GM19328 (cell line): ENCODE measurements around the gene DOCK1.

Experiments
- ATAC-seq: cut with Tn5 transposase; IDR thresholded peaks from one replicate; pipeline ENCODE4 v1.9.1; 2021; ENCODE audit warnings: mild to moderate bottlenecking, moderate library complexity; ENCODE audit not compliant: unreplicated experiment

Gene DOCK1

DNA sequence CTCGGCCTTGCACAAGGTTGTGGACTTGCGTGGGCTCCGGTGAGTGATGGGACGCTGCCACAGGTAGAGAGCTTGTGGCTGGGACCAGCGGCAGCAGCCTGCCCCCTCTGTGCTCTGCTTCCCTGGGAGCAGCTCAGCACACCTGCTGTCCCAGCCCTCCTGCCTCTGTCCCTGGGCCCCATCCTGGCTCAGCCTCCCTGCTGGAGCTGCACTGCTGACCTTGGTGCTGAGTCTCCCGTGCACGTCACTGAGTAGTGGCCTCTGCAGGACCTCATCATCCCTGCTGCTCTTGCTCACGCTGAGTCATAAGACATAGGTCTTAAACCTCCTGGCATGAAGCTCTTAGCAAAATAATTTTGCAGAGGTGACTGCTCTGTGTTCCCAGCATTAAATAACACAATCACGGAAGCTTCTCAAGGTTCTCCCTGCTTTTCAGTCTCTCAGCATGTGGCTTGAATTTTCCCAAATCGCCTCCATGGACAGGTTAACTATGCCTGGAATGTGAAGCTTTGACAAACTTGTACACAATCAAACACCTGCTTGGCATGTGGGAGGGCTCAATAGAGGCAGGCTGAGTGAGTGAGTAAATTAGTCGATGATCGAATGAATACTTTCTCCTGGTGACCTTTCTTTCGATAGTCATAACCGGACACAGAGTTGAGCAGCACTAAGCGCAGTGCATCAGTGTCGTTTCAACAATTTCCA lies 580.1 kb downstream of the DOCK1 start:
- ATAC-seq = no peak

DNA sequence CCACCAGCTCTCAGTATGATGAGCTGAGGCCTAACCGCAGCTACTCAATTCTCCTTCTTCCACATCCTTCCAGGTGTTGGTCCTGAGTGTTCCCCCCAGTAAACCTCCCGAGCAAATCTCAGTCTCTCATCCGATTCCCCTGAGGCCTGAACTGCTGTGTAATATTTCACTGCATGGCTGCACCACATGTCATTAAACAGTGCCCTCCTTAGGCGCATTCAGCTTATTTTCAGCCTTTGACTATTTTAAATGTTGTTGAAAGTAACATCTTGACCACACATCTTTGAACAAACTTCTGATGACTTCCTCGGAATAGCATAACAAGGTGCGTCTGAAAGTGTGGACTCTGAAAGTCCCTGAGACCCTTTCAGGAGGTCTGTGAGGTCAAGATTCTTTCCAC lies 581.1 kb downstream of the DOCK1 start:
- no peak for ATAC-seq

DNA sequence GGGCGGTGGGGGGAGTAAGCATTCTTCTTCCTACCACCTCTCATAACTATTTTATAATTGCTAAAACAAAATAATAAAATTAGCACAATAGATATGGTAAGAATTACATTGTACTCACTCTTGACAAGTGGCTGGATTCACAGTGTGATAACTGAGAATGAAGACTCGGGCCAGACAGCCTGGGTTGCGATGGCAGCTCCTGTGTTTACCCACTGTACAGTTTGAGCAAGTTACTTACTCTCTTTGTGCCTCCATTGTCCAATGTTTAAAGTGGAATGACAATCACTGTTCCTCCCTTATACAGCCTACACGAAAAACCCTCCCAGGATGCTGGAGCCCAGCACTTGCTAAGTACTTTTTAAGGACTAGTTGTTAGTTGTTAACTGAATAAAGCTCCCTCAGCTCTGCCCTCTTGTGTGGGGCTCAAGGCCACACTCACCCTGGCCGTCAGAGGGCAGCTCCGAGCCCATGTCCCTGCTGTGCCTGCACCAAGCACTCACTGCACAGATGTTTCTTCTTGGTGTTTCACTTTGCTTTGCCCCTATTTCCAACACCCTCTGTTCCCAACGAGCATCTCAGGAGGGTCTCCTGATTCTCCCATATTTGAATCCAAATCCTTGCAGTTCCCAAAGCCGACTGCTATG lies 587.5 kb downstream of the DOCK1 start:
- no peak for ATAC-seq

DNA sequence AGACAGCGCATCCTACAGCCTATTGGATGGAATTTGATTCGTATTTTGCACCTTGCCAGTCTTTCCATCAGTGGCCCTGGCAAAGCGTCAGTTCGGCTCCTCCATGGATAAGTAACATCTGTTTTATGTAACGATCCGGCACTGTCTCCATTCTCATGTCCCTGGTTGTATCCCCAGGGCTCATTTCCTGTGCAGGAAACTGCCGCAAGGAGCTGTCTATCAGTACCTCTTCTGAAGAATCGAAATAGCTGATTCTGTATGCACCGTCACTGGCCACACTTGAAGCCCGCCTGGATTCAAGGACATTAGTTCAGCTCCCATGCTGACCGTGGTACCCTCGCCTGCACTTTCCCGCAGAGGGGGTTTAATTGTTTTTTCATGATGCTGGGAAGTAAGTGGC lies 590.8 kb downstream of the DOCK1 start:
- no peak for ATAC-seq

DNA sequence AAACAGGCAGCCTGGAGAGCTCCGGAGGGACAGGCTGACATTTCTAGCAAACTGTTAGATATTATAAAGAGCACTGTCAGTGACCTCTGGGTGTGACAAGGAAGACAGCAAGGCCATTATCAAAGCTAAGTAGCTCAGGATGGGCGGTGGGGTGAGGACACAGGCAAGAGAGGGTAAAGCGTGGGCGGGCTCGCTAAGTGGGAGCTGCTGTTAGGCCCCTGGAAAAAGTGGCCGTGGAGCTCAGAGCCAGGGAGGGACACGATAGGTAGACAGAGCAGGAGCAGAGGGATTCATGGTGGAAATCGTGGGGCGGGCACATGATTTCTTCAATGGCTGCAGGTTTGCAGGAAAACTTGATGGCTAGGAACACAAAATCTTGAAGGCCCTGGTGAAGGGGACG lies 592.5 kb downstream of the DOCK1 start:
- ATAC-seq = no peak

DNA sequence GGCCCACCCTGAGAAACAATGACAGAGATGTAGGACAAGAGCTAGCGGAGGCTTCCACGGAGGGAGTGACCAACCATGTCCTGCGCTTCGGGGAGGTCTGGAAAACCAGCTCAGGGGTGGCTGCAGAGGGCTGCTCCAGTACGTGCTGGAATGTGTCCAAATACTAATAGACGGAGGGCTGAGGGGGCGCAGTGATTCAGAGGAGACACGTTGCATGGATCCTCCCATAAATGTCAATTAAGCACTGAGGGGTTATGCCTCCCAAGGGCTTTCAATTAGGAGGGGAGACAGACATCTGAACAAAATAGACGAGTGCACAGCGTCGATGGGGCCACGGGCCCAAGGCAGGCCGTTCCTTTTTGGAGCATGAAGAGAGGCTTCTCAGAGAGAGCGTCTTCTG lies 592.9 kb downstream of the DOCK1 start:
- no peak for ATAC-seq

DNA sequence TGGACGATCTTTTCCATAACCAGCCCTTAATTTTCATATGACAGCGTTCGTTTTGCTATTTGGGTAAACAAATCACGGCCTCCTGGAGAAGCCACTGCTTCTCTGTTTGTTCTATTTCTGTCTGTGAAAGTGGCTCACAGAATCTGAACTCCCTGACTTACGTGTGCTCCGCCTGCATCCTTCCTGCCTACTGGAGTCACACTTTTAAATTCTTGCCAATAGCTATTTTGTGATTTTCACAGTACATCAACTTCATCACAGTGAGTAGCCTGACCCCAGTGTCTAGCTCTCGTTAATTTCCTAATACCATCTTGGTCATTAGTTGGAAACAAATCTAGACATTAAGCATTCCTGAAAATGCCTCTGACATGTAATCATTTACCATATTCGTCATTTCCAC lies 594.9 kb downstream of the DOCK1 start:
- no peak for ATAC-seq
